Measurements from ENCODE around the gene MMRN1.

The MMRN1 gene

DNA sequence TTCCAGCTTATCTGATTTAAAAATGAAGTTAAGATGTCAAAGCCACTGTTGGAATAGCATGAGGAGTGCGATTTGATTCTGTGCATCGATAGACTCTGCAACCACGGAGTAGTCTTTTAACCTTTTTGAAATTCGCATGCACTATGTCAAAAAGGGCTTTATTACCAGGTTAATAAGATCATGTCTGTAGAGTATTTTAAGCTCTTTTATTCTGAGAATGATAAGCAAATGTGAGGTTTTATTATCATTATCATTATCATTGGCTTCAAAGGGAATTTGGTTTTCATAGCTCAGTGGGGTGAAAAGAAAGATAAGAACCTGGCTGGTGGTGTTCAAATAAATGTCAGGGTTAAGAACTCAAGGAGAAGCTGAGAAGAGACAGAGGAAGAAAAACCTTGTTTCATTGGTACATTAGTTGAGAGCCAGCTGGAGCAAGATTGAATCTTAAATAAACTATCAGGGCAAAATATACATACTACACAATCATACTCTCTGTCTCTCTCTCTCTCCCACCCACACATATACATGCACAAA, 102.6 kb downstream of the MMRN1 start:
- no peak for DNase-seq

DNA sequence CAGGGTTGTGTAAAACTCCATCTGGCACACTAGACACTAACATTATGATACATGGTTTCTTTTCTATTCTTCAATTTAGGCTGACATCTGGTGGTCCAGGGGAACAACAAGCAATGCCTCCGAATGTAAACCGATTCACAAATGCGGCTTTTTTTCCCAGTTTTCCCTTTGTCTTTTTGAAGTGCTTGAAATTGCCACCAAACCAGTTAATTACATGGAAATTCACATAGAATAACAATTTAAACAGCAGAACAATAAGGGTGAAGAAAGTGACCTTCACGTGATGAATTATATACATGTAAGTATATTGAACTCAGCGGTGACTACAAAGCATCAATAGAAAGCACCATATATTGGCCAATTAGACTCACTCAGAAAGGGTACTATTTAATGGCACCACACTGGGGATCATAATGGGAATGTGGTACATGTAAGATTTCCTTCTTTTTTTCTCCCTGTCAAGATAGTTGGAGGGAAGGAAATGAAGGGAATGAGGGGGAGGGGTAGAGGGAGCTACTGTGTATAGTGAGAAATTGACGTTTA, 103.9 kb downstream of the MMRN1 start:
- no peak for DNase-seq

DNA sequence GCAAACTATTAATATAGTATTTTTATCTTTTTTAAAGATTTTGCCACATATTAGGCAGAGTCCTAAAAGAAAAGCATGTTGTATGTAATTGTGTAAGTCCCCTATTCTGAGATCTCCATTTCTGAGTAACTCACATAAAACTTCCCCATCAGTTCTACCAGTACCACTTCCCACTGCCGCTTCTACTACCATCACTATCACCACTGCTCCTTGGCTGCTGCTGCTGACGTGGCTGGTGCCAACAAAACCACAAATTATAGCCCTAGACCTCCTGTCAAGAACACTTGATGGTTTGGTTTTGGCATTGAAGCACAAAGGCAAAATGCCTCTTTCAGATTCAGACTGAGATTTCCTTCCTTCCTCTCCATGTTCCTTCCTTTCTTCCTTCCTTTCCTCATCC, 106.4 kb downstream of the MMRN1 start:
- no peak for DNase-seq

DNA sequence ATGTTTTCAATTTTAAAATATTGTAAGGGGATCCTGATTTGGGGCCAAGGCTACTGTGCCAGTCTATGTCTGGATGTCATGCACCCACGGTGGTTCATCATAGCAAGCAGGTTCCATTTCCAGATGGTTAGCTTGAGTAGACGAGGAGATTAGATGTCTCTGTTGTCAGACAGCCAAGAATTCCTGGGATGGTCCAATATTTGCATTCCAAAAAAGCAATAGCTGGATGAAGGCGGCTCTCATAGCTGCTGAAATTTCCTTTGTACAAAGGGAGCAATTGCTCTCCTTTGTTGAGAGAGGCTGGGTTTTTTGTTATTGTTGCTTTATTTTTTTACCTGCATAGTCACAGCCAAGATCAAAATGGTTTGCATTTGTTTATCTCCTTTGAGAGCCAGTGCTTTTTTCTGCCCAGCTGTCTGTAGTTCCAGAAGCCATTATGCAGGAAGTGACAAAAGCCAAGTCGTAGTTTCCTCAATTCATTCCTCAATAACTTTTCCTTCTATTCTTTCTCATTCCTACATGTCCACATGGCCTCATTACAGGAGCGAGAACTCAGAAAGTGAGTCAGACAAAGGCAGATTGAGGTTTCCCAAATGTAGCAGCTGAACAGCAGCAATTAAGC, 107.9 kb downstream of the MMRN1 start:
- DNase-seq: no peak

Data from effector CD4-positive, alpha-beta T cell (primary cell).